GM12891 (cell line): ENCODE data around the gene TP53BP2.

Source experiments
- DNase-seq: peaks from one replicate; pipeline ENCODE4 v3.0.0; 2011; ENCODE audit warnings: low spot score; ENCODE audit not compliant: insufficient read length
- FAIRE-seq: peaks from 2 replicates; lab custom pipeline; 2011; peaks lifted over from hg19 to GRCh38; lab: Jason Lieb, UNC
- PAX5 ChIP-seq: IDR thresholded peaks from 2 replicates; pipeline ENCODE4 v1.6.1; 2011; ENCODE audit warnings: low read length, moderate library complexity, mild to moderate bottlenecking; ENCODE audit not compliant: insufficient read depth, severe bottlenecking
- POLR2A ChIP-seq: IDR thresholded peaks from 2 replicates; pipeline ENCODE4 v1.6.1; 2011; ENCODE audit warnings: low read depth, low read length, control low read depth
- POLR2AphosphoS5 ChIP-seq: IDR thresholded peaks from 2 replicates; pipeline ENCODE4 v1.6.1; 2011; ENCODE audit warnings: low read depth, low read length, control low read depth
- POU2F2 ChIP-seq: IDR thresholded peaks from 2 replicates; pipeline ENCODE4 v1.6.1; 2011; ENCODE audit warnings: low read depth, mild to moderate bottlenecking, control low read depth, low read length, moderate library complexity
- SPI1 ChIP-seq: IDR thresholded peaks from 2 replicates; pipeline ENCODE4 v1.6.1; 2011; ENCODE audit warnings: low read depth, low read length, control low read depth
- TAF1 ChIP-seq: IDR thresholded peaks from 2 replicates; pipeline ENCODE4 v1.6.1; 2011; ENCODE audit warnings: low read depth, low read length, control low read depth

The TP53BP2 gene

DNA sequence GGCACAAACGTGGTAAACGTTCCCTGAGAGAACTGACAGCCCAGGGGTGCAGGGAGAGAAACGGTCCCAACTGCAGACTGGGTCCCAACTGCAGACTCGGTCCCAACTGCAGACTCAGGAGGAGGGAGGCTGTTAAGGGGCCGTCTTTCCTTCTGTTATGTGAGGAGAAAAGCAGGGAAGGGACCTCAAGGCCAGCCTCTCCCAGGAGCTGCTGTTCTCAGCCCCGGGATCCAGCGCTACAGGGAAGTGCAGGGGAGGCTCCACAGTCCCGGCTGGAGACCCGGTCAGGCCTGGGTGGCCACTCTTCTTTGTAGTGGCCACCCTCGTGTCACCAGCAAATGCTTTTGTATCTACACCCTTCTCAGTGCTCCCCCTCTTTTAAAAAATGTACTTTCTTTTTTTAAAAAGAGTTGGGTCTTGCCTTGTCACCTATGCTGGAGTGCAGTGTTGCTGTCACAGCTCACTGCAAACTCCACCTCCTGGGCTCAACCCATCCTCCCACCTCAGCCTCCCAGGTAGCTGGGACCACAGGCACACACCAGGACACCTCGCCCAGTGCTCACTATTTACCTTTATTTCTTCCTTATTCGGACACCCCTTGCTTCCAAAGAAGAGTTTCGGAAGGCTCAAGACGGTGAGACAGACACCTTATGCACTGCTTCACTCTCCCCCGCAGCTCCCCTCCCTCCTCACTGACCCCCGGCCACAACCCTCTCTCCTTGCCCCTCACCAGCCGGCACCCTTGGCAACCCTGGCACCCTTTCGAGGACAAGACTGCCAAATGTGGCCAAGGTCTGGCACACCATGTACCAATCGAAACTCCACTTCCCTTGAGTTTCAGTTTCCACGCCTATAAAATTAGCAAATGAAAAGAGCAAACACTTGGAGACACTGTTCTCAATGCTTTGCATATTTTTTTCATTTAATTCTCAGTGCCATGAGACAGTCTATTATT, 111.6 kb downstream of the TP53BP2 start:
- FAIRE-seq (no peak), DNase-seq (no peak)
- TF ChIP-seq PAX5 (no peak), POLR2AphosphoS5 (no peak), POLR2A (no peak), SPI1 (no peak), POU2F2 (no peak), TAF1 (no peak)

DNA sequence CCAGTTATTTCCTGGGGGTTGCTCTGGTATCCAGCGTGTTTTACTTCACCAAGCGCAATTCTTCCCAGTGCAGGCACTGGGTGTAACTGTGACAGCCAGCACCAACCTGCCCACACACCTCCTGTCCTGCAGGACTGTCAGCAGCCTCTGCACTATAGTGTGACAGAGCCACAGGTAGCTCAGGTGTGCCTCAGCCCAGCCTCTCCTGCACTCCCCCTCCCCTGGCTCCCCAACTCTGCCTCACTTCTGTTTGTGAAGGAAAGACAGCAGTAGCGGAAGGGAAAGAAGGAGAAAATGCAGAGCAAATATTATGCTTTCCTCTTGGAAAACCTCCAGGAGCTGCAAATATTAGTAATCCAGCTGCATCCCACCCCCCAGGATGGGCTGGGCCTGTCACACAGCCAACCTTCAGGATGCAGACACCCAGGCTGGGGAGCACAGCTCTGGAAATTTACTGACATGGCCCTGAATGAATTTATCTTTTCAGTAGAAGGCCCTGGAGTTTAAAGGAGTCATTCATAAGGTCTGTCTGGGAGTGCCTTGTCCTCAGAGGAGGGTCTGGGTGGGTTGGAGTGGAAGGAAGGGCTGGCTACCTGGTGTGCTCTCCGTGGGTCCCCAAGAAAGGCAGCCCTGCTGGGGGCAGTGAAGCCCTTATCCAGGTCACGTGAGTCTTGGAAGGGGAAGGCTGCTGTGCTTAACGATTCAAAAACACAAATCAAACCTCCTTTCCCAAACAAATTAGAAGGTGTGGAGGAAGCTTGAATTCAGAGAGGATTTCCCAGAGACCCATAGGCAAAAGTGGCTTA, 112.6 kb downstream of the TP53BP2 start:
- FAIRE-seq (no peak), DNase-seq (no peak)
- TF ChIP-seq POLR2A (no peak), PAX5 (no peak), POU2F2 (no peak)

DNA sequence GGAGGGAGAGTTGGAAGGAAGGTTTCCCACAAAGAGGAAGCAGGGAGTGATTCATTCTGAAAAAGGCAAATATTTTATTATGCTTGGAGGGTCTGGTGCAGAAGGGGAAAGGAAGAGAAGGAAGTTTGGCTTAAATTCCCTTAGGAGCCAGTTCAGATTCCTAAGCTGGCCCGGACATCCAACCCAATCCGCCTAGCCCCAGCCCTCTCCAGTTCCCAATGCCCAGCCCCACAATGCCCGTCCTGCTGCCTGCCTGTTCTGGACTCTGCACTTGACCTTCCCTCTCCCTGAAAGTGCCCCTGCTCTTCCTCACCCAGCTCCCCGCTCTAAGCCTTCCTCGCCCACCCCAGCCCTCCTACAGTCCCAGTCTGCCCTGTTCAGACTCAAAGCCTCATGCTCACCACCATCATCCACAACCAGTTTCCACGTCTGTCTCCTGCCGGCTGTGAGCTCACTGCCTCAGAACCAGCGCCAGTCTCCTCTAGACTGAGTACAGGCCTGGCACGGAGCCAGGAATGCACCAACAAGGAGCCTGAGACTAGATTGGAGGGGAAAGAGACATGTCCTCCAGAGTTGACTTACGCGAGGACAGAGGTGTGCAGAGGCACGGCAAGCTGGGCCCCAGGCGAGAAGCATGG, 114.5 kb downstream of the TP53BP2 start:
- DNase-seq: no peak
- no peak for TF ChIP-seq TAF1
- no peak for TF ChIP-seq SPI1
- TF ChIP-seq POLR2AphosphoS5: no peak
- TF ChIP-seq POU2F2: no peak
- TF ChIP-seq POLR2A: no peak
- TF ChIP-seq PAX5: no peak
- FAIRE-seq: no peak

DNA sequence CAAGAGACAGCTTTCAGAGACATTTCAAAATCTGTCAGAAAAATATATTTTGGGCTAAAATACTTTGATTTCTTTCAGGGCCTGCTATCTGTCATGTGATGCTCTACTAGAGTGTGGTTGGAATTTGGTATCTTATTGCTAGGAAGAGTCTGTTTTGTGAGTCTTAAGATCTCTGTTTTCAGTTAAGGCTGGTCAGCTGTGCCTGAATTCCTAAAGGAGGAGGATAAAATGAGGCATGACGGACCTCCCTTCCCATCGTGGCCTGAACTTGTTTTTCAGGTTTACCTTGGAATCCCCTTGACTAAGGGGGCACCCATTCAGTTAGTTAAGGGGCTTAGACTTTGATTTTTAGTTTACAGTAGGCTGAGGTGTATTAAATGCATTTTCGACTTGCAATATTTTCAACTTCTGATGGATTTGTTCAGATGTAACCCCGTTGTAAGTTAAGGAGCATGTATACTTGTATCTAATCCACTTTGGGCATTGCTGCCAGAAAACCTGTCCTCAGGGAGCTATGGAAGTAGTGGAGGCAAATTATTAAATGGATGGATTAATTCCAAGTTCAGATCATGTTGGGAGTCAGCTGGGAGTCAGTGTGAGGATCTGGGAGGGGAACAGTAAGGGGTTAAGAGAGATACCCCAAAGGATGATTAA, 115.1 kb downstream of the TP53BP2 start:
- FAIRE-seq (no peak), DNase-seq (no peak)
- TF ChIP-seq POU2F2: no peak

DNA sequence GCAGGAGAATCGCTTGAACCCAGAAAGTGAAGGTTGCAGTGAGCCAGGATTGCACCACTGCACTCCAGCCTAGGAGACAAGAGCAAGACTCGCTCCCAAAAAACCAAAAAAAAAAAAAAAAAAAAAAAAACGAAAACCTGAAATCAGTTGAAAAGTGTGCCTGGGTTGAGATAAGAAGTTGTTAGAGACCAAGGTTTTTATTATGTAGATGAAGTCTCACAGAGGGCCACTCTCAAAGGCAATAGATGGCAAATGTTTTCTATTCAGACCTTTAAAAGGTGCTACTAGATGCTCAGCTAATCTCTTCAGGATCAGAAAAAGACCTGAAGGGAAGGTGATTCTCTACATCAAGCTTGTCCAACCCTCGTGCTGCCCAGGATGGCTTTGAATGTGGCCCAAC, 115.8 kb downstream of the TP53BP2 start:
- DNase-seq (no peak), FAIRE-seq (no peak)
- TF ChIP-seq TAF1: no peak
- TF ChIP-seq SPI1: no peak
- TF ChIP-seq POU2F2: no peak
- no peak for TF ChIP-seq POLR2A
- TF ChIP-seq PAX5: no peak
- no peak for TF ChIP-seq POLR2AphosphoS5
